ENCODE results near the gene KCNJ1. TPM values are rescaled to one million over a fixed set of nuclear protein-coding genes. Genes with fewer than 3 reads are reported as not detected.
A peak's percentile ranks its signal among the peaks of the same experiment; 100 is the strongest.

KCNJ1 gene
- total RNA-seq, 1 donor: not detected

- TF ChIP-seq, protein P1, sequence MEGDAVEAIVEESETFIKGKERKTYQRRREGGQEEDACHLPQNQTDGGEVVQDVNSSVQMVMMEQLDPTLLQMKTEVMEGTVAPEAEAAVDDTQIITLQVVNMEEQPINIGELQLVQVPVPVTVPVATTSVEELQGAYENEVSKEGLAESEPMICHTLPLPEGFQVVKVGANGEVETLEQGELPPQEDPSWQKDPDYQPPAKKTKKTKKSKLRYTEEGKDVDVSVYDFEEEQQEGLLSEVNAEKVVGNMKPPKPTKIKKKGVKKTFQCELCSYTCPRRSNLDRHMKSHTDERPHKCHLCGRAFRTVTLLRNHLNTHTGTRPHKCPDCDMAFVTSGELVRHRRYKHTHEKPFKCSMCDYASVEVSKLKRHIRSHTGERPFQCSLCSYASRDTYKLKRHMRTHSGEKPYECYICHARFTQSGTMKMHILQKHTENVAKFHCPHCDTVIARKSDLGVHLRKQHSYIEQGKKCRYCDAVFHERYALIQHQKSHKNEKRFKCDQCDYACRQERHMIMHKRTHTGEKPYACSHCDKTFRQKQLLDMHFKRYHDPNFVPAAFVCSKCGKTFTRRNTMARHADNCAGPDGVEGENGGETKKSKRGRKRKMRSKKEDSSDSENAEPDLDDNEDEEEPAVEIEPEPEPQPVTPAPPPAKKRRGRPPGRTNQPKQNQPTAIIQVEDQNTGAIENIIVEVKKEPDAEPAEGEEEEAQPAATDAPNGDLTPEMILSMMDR (IDR thresholded peaks at IDR 0.05; ENCODE audit: insufficient read depth, low read length): no peak
- DNase-seq (ENCODE audit: low read depth): no peak
- H3K4me3 ChIP-seq (ENCODE audit: low read depth, low read length): no peak overlapping the region
Observed at GRCh38 chr11:128800871-128801417, 66.2 kb downstream of the KCNJ1 start.

- H3K4me3 ChIP-seq (ENCODE audit: low read depth, low read length): no peak overlapping the region
- TF ChIP-seq, protein P1 (IDR thresholded peaks at IDR 0.05; ENCODE audit: insufficient read depth, low read length): no peak
- DNase-seq (ENCODE audit: low read depth): peak; percentile 33
Observed at GRCh38 chr11:128796270-128796669, 70.8 kb downstream of the KCNJ1 start.

- TF ChIP-seq, protein P1 (IDR thresholded peaks at IDR 0.05; ENCODE audit: insufficient read depth, low read length): no peak
- DNase-seq (ENCODE audit: low read depth): no peak
- no peak overlapping the region for H3K4me3 ChIP-seq (ENCODE audit: low read depth, low read length)
Observed at GRCh38 chr11:128790196-128790595, 76.9 kb downstream of the KCNJ1 start.

DNA sequence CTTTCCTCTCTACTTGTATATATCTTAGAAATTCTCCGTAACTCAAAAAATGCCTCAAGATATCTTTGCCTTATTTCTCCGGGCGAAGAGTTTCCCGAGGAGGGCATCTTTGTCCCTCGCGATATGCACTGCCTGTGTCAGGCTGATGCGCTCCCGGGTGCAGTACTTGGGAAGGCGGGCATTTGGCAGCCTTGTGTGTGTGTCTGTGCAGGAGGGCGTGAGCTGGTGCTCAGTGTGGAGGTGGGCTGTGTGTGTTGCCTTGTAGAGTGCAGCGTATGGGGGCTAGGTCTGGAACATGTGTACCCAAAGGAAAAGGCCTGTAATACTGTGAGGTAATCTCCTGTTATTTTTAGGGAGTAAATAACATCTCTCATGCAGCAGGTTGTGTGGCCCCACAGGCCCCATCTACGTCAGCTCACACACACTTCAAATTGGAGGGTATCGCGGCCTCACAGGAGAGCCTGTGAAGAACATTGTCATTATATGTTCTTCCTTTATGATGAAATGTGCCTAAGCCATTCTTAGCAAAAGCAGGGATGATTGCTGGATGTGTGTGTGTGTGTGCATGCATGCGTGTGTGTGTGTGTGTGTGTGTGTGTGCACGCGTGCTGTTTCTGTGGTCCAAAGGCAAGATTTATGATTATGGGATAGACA is 77.5 kb downstream of the KCNJ1 start:
- TF ChIP-seq, protein P1 (IDR thresholded peaks at IDR 0.05; ENCODE audit: insufficient read depth, low read length): no peak
- H3K4me3 ChIP-seq (ENCODE audit: low read depth, low read length): no peak overlapping the region
- no peak for DNase-seq (ENCODE audit: low read depth)

Other genes starting within 250 kb of the KCNJ1 start
- 2.6 and 10.1 TPM in 2 replicates for gene FLI1, start 173.2 kb downstream of the KCNJ1 start, total RNA-seq (ENCODE audit: low replicate concordance)
- 0.09 TPM in 1 of 2 replicates, not detected in the other for gene KCNJ5, start 24.1 kb upstream of the KCNJ1 start, total RNA-seq (ENCODE audit: low replicate concordance)
- gene TP53AIP1, start 75.6 kb upstream of the KCNJ1 start, total RNA-seq (ENCODE audit: low replicate concordance): not detected in 2 replicates